ENCODE data around the gene SRC.

Gene SRC

DNA sequence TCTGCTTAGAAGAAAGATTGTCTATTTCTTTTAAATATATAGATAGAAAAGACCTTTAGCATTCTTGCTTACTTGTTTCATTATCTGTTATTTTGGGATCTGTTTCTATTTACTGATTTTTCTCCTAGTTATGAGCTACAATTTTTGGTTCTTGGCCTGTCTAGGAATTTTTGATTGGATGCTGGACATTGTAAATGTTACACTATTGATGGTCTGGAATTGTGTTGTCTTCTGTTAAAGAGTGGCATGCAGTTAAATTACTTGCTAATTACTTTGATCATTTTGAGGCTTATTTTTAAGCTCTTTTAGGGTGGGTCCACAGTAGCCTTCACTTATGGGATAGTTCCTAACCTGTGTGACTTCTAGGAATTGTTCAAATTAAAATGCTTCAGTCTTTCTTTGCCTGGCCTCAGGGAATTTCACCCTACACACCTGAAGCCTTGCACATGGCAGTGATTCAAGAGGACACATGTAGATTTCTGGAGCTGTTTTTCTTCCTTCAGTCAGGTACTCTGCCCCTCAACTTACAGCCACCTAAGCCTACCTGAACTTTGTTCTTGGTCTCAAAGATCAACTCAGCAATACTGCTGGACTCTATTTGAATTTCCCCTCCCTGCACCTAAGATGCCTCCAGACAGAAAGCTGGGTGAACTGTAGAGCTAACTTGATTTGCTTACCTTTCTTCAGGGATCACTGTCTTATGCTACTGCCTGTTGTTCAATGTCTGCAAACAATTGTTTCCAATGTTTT is 108.9 kb downstream of the SRC start:
- DNase-seq (ENCODE audit: low read depth) = no peak

Data from stimulated activated CD4-positive, alpha-beta T cell treated with anti-CD3 and anti-CD28 coated beads, Interleukin-2, amount 100 ng/mL, for 4 hours (primary cell).